Natural killer cell (primary cell): ENCODE data around the gene NUBP1. TPM values are rescaled to one million over a fixed set of nuclear protein-coding genes. Genes with fewer than 3 reads are reported as not detected.
"Not testable (repeated sequence)": the region's sequence is repeated elsewhere in the genome, so short reads cannot be mapped to it uniquely, and the experiment has no call there.

Source experiments
- ATAC-seq, 3 donors: fragments of 150-1000 bp in 2 of 3; fragments of 200-7000 bp in 1 of 3; cut with Tn5 transposase; 1 replicate in 1 of 3; 2 replicates in 2 of 3; pipeline ENCODE4 v1.10.0; 2021; ENCODE audit warnings: mild to moderate bottlenecking in 2 of 3, moderate library complexity in 2 of 3
- DNase-seq, 2 donors: peaks; one replicate each; pipeline versions ENCODE4 v3.0.0 to v3.0.0-alpha.2; 2013 to 2021; ENCODE audit warnings: mixed read lengths in 1 of 2
- H3K27ac ChIP-seq: one replicate; pipeline ENCODE4 v1.5.1; 2013; ENCODE audit warnings: mild to moderate bottlenecking, low read length
- H3K27me3 ChIP-seq: one replicate; pipeline ENCODE4 v1.6.1; 2013; ENCODE audit warnings: low read length; ENCODE audit not compliant: control insufficient read depth, insufficient read depth
- H3K36me3 ChIP-seq: one replicate; pipeline ENCODE4 v1.6.1; 2013; ENCODE audit warnings: low read length; ENCODE audit not compliant: control insufficient read depth, insufficient read depth
- H3K4me1 ChIP-seq: one replicate; pipeline ENCODE4 v1.6.1; 2013; ENCODE audit warnings: low read length; ENCODE audit not compliant: control insufficient read depth, insufficient read depth
- H3K4me3 ChIP-seq: one replicate; pipeline ENCODE4 v1.5.1; 2013; ENCODE audit warnings: low read length
- H3K9me3 ChIP-seq: one replicate; pipeline ENCODE4 v1.6.1; 2013; ENCODE audit warnings: low read length; ENCODE audit not compliant: control insufficient read depth, insufficient read depth
- H3K27ac Mint-ChIP-seq, 2 donors: one replicate each; pipeline ENCODE4 v1.8.0; 2022; ENCODE audit warnings: mild to moderate bottlenecking in 2 of 2, mixed read lengths in 2 of 2, moderate library complexity in 1 of 2
- H3K27me3 Mint-ChIP-seq, 2 donors: one replicate each; pipeline ENCODE4 v1.8.0; 2022; ENCODE audit warnings: low read depth in 2 of 2, mixed read lengths in 2 of 2
- H3K36me3 Mint-ChIP-seq: one replicate; pipeline ENCODE4 v1.8.0; 2022; ENCODE audit warnings: mixed read lengths
- H3K4me1 Mint-ChIP-seq, 2 donors: one replicate each; pipeline ENCODE4 v1.8.0; 2022; ENCODE audit warnings: mixed read lengths in 2 of 2
- H3K4me3 Mint-ChIP-seq: one replicate; pipeline ENCODE4 v1.8.0; 2022; ENCODE audit warnings: mild to moderate bottlenecking, moderate library complexity, mixed read lengths
- H3K9me3 Mint-ChIP-seq, 2 donors: one replicate each; pipeline ENCODE4 v1.8.0; 2022; ENCODE audit warnings: mixed read lengths in 2 of 2
- WGBS: methylation state at CpG from one replicate; pipeline ENCODE4 v1.1.7; 2013; ENCODE audit warnings: missing lambda C conversion rate; ENCODE audit not compliant: insufficient coverage; 5-methylcytosine and 5-hydroxymethylcytosine counted together
- intact Hi-C: fragments of 100-400 bp; cut with micrococcal nuclease; formaldehyde crosslinking; loops from one replicate; pipeline ENCODE4 v1.14.2; 2022
- total RNA-seq, 4 donors: library from RNA; stranded (reverse); fragments of 120-200 nt in 1 of 4; gene quantifications; one replicate each; pipeline versions ENCODE4 v1.2.3 to v1.2.4, GENCODE V29; 2013 to 2022
- TF ChIP-seq, protein P1 (sequence below): fragments of 200-600 bp; IDR thresholded peaks from one replicate; pipeline ENCODE4 v1.8.0; 2022; ENCODE audit warnings: antibody characterized with exemption

NUBP1 gene
- total RNA-seq, 3 donors from 2014 or later (not counting 1 experiment from before 2014, with no cell fraction given), result 19.3 to 25.6 (median 20.5) TPM

DNA sequence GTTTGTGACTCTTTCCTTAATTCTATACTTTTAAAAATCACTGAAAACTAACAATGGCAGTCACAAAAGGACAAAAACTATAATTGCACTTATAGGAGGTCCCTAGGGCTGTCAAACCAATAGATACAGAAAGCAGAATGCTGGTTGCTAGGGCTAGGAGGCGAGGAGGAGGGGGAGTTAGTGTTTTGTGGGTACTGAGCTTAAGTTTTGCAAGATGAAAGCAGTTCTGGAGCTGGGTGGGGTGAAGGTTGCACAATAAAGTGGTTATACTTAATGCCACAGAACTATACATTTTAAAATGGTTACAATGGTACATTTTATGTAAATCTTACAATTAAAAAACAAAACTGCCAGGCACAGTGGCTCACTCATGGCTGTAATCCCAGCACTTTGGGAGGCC lies 27.3 kb downstream of the NUBP1 start:
- peak overlapping the region; percentile 51 to 73 for H3K27ac Mint-ChIP-seq
- no peaks in the 10 kb centered on the region for H3K27me3 Mint-ChIP-seq
- H3K36me3 Mint-ChIP-seq, result no peaks in the 10 kb centered on the region
- ATAC-seq (peak in 2 of 3 donors; percentile 47 to 63), DNase-seq (peak in 1 of 2 donors; percentile 56)
- no peaks in the 10 kb centered on the region for H3K9me3 Mint-ChIP-seq
- 27% methylated on average over 1 of the region's 1 CpG for WGBS
- TF ChIP-seq, protein P1, sequence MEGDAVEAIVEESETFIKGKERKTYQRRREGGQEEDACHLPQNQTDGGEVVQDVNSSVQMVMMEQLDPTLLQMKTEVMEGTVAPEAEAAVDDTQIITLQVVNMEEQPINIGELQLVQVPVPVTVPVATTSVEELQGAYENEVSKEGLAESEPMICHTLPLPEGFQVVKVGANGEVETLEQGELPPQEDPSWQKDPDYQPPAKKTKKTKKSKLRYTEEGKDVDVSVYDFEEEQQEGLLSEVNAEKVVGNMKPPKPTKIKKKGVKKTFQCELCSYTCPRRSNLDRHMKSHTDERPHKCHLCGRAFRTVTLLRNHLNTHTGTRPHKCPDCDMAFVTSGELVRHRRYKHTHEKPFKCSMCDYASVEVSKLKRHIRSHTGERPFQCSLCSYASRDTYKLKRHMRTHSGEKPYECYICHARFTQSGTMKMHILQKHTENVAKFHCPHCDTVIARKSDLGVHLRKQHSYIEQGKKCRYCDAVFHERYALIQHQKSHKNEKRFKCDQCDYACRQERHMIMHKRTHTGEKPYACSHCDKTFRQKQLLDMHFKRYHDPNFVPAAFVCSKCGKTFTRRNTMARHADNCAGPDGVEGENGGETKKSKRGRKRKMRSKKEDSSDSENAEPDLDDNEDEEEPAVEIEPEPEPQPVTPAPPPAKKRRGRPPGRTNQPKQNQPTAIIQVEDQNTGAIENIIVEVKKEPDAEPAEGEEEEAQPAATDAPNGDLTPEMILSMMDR, result no peak
- H3K4me3 Mint-ChIP-seq, result peak overlapping the region; percentile 22
- H3K4me1 ChIP-seq, result peaks cover 63% of the 10 kb centered on the region
- intact Hi-C loops, result no loop called here
- no peaks in the 10 kb centered on the region for H3K36me3 ChIP-seq
- H3K4me3 ChIP-seq, result no peak overlapping the region
- no peaks in the 10 kb centered on the region for H3K27me3 ChIP-seq
- peak overlapping the region; percentile 11 for H3K27ac ChIP-seq
- no peaks in the 10 kb centered on the region for H3K9me3 ChIP-seq
- H3K4me1 Mint-ChIP-seq, result peaks cover 37 to 48% of the 10 kb centered on the region in 2 donors

DNA sequence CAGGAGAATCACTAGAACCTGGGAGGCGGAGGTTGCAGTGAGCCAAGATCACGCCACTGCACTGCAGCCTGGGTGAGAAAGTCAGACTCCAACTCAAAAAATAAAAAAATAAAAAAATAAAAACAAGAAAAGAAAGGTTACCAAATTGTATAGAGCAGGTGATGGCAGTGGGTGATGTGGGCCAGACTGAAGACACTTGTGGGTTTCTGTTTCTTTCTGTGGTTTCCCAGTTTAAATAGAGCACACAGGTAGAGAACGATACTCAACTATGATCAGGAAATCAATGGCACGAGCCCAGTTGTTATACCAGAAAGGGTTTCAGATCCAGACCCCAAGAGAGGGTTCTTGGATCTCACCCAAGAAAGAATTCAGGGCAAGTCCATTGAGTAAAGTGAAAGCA lies 32.6 kb downstream of the NUBP1 start:
- Histone ChIP-seq H3K9me3 (no peaks in the 10 kb centered on the region), H3K27me3 (no peaks in the 10 kb centered on the region), H3K36me3 (no peaks in the 10 kb centered on the region), H3K4me3 (no peak overlapping the region), H3K27ac (no peak overlapping the region), H3K4me1 (peaks cover 25% of the 10 kb centered on the region)
- no peak overlapping the region for H3K27ac Mint-ChIP-seq
- H3K36me3 Mint-ChIP-seq, result no peaks in the 10 kb centered on the region
- intact Hi-C loops, result no loop called here
- no peaks in the 10 kb centered on the region for H3K27me3 Mint-ChIP-seq
- ATAC-seq (peak in 2 of 3 donors; percentile 41 to 65), DNase-seq (peak in 1 of 2 donors; percentile 54)
- no peak overlapping the region for H3K4me3 Mint-ChIP-seq
- TF ChIP-seq, protein P1, result no peak
- H3K9me3 Mint-ChIP-seq, result no peaks in the 10 kb centered on the region
- H3K4me1 Mint-ChIP-seq, result peaks cover 3 to 18% of the 10 kb centered on the region in 2 donors
- 18% methylated on average over 4 of the region's 4 CpGs for WGBS

DNA sequence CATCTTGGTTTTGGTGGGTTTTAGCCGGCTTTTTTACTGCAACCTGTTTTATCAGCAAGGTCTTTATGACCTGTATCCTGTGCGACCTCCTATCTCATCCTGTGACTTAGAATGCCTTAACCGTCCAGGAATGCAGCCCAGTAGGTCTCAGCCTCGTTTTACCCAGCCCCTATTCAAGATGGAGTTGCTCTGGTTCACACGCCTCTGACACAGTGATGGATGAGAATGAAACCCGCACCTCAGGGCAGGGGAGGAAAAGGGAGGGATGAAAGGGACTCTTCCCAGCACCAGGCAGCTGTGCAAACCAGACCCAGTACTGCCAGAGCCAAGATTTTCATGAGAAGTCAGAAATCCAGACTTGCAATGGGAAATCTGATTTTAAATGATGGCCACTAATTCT lies 33.3 kb downstream of the NUBP1 start:
- DNase-seq, H3K36me3 Mint-ChIP-seq, H3K4me3 Mint-ChIP-seq, H3K27me3 Mint-ChIP-seq, H3K9me3 ChIP-seq, H3K4me3 ChIP-seq, H3K36me3 ChIP-seq, ATAC-seq, H3K27ac Mint-ChIP-seq, H3K27ac ChIP-seq, intact Hi-C loops, H3K27me3 ChIP-seq, H3K9me3 Mint-ChIP-seq: not testable (repeated sequence)
- 80% methylated on average over 6 of the region's 6 CpGs for WGBS
- H3K4me1 ChIP-seq, result peaks cover 19% of the 10 kb centered on the region
- H3K4me1 Mint-ChIP-seq, result peaks cover 0 to 12% of the 10 kb centered on the region in 2 donors

DNA sequence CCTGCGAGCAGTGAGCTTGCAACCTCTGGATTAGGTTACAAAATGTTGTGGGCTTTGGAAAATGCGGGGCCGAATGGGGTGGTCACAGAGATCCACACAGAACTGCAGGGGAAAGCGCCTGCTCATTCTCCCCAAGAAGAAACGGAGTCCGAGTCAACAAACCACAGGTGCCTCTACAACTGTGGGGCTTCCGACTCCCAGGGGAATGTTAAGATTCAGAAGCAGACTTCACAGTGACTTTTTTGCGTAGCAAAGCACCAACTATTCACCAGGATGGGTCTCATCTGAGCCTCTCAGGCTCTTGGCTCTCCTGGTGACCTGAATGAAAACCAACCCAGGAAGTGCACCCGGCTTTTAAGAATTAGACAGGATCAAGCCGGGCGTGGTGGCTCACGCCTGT lies 33.7 kb downstream of the NUBP1 start:
- Histone ChIP-seq H3K27ac (no peak overlapping the region), H3K9me3 (no peaks in the 10 kb centered on the region), H3K4me3 (no peak overlapping the region), H3K36me3 (no peaks in the 10 kb centered on the region), H3K27me3 (no peaks in the 10 kb centered on the region), H3K4me1 (peaks cover 19% of the 10 kb centered on the region)
- intact Hi-C loops, result no loop called here
- Mint-ChIP-seq H3K9me3 (no peaks in the 10 kb centered on the region), H3K27me3 (no peaks in the 10 kb centered on the region), H3K27ac (no peak overlapping the region), H3K4me3 (no peak overlapping the region), H3K36me3 (no peaks in the 10 kb centered on the region), H3K4me1 (peaks cover 0 to 11% of the 10 kb centered on the region in 2 donors)
- TF ChIP-seq, protein P1, result no peak
- no peak for ATAC-seq
- DNase-seq, result no peak
- WGBS, result 89% methylated on average over 12 of the region's 12 CpGs

DNA sequence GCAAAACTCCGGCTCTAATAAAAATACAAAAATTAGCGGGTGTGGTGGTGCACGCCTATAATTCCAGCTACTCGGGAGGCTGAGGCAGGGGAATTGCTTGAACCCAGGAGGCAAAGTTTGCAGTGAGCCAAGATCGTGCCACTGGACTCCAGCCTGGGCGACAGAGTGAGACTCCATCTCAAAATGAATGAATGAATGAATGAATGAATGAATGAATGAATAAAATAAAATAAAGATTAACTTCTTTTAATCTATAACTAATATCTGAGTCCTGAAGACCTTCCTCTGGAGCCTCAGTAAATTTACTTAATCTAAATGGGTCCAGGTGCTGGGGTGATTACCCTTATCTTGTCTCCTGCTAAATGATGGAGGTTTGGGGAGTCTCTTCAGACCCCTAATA lies 36.3 kb downstream of the NUBP1 start:
- peaks cover 0 to 11% of the 10 kb centered on the region in 2 donors for H3K4me1 Mint-ChIP-seq
- DNase-seq, H3K36me3 Mint-ChIP-seq, H3K27me3 Mint-ChIP-seq, intact Hi-C loops, H3K9me3 Mint-ChIP-seq, H3K27me3 ChIP-seq, H3K27ac Mint-ChIP-seq, ATAC-seq, H3K36me3 ChIP-seq, H3K4me3 Mint-ChIP-seq, H3K4me3 ChIP-seq, H3K27ac ChIP-seq, H3K9me3 ChIP-seq: not testable (repeated sequence)
- 97% methylated on average over 6 of the region's 6 CpGs for WGBS
- H3K4me1 ChIP-seq, result peaks cover 17% of the 10 kb centered on the region
